Measurements from ENCODE around the gene PRUNE1.

The PRUNE1 gene, protein sequence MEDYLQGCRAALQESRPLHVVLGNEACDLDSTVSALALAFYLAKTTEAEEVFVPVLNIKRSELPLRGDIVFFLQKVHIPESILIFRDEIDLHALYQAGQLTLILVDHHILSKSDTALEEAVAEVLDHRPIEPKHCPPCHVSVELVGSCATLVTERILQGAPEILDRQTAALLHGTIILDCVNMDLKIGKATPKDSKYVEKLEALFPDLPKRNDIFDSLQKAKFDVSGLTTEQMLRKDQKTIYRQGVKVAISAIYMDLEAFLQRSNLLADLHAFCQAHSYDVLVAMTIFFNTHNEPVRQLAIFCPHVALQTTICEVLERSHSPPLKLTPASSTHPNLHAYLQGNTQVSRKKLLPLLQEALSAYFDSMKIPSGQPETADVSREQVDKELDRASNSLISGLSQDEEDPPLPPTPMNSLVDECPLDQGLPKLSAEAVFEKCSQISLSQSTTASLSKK

DNA sequence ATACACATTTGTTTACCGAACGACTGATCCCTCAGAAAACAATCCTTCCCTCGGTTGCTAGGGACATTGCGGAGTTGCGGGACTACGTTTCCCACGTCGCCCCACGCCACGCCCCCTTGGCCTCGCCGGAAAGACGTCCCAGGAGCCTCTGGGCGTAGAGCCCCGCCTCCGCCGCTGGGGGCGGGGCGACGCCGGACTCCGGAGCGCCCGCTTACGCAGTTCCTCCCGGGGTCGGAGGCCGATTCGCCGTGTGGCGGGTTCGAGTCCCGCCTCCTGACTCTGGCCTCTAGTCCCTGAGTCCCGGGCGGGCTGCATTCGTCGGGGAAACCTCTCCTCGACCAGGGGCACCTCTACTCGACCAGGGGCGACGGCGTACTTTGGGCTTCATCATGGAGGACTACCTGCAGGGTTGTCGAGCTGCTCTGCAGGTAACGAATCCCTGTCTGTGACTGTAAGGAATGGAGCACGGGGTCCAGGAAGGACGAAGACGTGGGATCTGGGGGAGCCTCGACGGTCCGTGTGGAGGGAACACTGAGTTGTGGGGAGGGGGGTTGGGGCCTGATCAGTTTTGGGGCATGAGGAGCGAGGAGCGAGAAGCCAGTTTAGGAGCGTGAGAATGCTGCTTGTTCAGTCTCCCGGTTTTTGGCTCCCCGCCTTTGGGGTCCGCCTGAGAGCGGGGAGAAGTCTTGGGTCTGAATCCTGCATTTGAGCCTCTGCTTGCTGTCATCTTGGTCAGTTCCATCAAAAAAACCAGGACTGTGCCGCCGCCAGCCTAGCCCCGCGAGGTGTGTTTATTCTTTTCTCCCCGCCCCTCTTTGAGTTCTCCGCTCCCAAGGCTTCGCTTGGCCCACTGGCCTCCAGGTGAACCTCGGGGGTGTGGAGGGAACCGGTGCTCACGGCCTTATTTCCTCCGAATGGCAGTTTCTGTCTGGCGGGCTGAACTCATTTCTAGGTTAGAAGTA, at the start of gene PRUNE1:
TSS of gene PRUNE1 (plus strand) at position 206 of the 962 bp plus-strand sequence. CDS start at position 390, 184 bp downstream.
- DNase-seq (ENCODE audit: low spot score) = peak; percentile 97

DNA sequence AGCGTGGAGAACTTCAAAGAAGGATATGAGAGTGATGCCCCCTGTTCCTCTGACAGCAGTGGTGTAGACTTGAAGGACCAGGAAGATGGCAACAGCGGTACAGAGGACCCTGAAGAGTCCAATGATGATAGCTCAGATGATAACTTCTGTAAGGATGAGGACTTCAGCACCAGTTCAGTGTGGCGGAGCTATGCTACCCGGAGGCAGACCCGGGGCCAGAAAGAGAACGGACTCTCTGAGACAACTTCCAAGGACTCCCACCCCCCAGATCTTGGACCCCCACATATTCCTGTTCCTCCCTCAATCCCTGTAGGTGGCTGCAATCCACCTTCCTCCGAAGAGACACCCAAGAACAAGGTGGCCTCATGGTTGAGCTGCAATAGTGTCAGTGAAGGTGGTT, 47.6 kb upstream of the PRUNE1 start:
- DNase-seq (ENCODE audit: low spot score) = no peak

DNA sequence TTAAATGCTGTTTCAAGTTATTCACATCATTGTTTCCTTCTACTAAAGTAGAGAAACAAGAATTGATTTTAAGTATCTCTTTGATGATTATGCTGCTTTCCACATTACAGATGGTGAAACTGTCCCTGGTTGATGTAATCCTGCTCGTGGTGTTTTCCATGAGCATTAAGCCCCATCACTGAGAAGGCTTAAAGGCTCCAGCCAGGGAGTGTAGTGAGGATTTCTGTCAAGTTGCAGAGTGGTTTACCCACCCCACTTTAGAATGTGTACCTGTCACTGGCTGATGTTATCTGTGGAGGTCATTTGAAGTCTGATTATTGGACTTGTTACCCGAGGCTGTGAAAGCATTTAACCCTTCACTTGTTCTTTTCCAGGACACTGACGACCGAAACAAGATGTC, 46.5 kb upstream of the PRUNE1 start:
- DNase-seq (ENCODE audit: low spot score) = no peak

DNA sequence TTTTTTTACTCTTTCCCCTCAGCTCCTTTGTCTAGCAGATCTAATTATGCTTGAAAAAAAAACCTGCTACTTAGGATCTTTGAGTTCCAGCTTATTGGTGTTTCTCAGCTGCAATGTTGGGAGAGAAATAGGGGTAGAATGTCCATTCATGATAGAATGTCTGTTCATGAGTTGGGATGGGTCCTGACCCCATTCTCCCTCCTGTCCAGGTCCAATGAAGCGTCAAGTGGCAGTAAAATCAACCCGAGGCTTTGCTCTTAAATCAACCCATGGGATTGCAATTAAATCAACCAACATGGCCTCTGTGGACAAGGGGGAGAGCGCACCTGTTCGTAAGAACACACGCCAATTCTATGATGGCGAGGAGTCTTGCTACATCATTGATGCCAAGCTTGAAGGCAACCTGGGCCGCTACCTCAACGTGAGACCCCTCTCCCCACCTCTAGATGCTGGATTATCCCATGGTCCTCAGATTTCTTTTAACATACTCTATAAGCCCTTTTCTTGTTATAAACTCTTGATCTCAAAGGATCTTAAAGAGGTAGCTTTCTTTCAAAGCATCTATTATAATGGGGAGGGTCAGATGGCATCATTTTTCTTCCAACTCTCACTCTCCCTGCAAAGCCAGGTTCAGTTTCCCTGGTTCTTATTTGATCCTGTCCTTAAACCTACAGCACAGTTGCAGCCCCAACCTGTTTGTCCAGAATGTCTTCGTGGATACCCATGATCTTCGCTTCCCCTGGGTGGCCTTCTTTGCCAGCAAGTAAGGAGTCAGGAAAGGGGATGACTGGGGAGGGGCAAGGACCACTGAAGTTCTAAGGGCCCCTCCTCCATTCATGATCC, 44.7 kb upstream of the PRUNE1 start:
- no peak for DNase-seq (ENCODE audit: low spot score)

DNA sequence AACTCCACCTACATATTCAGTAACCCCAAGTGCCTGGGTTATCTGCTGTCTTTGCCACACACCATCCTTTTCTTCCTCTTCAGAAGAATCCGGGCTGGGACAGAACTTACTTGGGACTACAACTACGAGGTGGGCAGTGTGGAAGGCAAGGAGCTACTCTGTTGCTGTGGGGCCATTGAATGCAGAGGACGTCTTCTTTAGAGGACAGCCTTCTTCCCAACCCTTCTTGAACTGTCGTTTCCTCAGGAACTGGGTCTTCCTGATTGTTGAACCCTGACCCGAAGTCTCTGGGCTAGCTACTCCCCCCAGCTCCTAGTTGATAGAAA, 44.1 kb upstream of the PRUNE1 start:
- DNase-seq (ENCODE audit: low spot score) = no peak

DNA sequence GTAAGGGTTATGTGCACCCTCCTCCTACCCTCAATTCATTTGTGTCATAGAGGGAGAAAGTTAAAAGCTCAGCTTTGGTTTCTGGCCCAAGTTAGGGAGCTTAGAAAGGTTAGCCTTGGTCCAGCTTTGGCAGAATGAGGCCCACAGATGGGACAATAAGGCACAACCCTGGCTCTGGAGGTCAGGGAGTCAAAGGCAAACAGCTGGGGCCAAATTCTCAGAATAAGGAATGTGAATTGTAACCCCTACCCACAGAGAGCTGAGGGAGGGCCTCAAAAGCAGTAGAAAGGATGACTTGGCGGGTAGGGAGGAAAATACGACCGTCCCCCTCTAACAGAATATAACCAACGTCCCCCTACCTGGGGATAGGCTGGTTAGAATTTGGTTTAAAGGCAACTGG, 42.6 kb upstream of the PRUNE1 start:
- DNase-seq (ENCODE audit: low spot score) = no peak

DNA sequence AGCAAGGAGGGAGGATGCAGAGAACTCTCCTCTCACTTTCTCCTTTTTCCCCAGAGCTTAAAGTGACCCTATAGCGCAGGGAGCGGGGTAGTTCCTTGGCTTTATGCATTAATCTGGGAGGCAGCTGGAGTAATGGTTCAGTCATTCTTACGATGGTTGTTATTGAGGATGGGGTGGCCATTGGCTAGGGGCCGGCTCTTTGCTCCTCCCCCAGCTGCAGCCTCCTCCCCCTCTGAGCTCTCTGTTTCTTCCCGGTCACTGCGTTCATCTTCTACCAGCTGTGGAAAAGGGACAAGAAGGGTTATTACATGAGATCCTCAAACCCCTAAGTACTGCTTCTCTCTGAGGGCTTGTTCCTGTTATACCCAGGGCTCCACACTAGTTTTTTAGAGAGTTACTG, 42.2 kb upstream of the PRUNE1 start:
- no peak for DNase-seq (ENCODE audit: low spot score)

DNA sequence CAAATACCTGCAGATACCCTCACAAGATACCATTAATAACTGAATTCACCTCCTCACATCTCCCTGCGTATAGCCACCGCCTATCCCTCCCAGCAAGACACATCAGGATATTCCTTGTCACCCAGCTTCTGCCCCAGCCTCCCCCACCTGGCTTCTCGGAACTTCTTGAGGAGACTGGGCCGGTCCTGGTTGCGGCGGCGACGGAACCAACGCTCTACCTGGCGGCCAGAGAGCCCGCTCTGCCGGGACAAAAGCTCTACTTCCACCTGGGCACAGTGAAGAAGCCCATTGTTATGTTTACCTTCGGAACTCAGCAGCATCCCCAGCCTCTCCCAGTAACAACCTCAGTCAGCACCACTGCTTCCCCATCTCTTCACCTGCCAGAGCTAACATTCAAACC, 40.3 kb upstream of the PRUNE1 start:
- no peak for DNase-seq (ENCODE audit: low spot score)

DNA sequence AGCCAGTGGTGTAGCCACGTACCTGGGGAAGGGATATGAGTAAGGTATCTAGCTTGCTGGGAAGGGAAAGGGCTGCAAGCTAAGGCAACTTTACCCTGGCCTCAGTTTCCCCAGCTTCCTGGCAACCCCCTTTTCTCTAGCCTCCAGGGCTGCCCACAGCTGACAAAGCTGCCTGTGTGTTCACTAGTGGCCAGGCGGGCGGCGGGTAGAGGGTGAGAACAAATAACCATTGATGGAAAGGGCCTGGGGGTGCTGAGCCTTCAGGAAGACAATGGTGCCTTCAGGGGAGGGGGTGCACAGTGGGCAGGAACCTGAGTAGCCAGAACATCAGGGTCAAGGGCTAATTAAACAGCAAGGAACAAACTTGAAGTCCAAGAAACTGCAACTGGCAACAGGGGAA, 39.8 kb upstream of the PRUNE1 start:
- no peak for DNase-seq (ENCODE audit: low spot score)

DNA sequence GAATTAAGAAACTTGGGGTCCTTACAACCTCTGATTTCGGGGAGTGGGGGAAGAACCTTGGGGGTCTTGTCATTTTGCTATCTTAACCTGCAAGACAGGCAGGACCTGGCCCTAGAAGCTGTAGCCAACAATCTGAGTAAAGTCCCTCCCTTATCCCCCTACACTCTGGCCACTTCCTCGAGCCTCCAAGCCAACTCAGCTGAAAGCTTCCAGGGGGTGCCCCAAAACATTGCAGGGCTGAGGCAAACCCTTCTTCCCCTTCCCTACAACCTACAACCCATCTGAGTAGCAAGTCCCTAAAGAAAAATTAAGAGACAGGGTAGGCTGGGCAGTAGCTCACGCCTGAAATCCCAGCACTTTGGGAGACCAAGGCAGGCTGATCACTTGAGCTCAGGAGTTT, 38.6 kb upstream of the PRUNE1 start:
- DNase-seq (ENCODE audit: low spot score) = no peak

DNA sequence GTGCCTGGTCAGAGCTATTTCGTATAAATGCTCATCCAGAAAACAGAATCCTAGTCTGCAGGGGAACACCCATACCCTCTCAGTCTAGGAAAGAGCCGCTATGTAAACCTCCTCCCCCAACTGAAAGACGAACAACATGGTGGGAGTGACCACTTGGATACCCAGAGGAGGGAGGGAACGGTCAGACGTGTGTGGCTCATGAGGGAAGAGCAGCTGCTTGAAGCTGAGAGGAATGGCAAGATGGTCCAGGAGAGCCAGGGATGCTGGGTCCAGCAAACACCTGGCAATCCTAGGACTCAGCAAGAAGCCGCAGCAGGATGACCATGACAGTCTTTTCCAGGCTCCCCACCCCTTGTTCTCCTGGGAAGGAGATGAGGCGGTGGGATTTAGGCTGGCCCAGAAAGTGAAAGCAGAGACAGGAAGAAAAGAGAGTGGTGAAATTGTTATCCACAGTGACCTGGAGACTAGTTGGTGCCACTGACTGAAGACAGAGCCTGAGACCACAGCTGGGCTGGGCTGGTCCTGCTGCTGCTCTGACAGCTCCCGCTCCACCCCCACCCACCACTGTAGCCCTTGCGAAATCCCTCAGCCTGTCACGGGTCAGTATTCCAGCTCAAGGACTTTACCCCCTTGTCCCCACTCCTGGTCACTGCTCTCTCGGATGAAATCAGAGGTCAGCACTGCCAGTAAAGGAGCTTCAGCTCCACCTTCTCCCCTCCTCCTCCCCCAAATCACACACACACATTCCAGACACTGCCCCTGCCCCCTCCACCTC, 37.3 kb upstream of the PRUNE1 start:
- no peak for DNase-seq (ENCODE audit: low spot score)

DNA sequence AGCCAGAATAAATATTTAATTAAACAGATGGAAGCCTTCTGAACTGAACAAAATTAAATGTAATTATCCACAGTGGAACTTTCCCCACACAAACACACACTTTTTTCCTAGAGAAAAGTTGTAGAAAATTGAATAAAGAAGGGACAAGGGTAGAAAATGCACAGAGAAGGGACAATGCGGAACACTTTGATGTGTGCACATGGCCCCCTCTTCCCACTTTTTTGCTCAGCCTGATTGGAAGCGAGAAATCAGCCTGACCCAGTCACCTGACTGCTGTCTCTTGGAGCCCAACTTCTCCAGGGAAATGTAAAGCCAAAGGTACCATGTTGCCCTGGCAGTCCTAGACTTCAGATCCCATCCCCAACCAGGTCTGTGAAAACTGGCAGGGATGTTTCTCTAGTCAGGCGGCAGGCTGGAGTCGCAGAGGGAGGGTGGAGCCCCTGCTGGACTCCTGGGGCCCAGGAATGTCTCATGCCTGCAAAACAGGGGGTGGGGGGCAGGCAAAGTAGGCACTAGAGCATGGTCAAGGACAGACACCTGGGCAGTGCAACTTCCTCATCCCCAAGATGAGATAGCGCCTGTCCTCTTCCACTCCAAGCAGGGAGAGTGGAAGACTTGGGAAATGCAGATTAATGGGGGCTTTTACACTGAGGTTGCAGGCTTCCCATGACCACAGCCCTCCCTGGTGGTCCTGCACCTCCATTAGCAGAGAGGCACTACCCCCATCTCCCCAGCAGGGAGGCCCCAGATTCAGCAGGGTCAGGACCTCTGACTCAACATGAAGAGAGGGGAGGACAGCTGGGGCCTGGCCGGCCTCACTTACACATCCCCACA, 36.4 kb upstream of the PRUNE1 start:
- no peak for DNase-seq (ENCODE audit: low spot score)

DNA sequence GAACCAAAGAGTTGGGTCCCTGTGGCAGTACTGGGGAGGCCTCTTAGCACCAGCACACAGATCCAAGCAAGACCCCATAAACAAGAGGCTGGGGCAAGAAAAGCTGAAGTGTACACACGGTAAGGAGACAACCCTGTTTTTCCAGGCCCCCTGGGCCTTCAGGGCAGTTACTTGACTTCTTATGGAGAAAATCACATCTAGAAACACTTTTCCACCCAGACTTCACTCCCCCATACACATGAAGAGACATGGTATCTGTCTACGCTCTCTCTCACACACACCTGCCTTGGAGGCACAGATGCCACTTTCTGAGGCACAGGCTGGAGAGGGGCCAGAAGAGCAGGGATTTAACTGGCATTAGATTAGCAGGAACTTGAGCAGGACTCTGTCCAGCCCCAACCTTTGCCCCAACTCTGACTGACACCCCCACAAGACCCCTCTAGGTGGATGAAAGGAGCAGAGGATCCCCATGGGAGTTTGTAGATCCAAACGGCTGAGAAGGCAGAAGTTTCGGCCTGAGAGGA, 35.8 kb upstream of the PRUNE1 start:
- DNase-seq (ENCODE audit: low spot score) = no peak

DNA sequence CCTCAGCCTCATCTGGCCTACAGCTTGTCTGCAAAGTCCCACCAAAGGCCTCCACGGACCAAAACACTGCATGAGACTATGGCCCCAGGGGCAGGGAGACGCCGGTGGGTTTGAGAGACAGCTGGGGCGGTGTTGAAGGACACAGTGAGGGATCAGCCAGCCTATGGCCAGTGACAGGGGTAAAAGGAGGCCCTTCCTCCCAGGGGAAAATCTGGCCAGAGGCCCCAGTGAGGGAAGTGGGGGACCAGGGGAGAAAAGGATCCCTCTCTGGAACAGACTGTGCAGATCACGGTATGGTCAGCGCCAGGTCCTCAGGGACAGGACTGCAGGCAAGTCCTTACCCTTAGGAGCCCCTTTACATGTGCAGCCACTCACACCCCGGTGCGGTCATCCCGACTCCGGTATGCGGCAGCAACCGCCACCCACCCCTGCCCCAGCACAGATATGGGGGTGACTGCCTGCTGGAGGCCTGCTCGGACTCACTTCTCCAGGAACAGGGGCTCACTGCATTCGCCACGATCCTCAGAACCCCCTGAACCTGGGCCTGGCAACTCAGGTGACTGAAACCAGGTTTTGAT, 34.9 kb upstream of the PRUNE1 start:
- peak; percentile 16 for DNase-seq (ENCODE audit: low spot score)

DNA sequence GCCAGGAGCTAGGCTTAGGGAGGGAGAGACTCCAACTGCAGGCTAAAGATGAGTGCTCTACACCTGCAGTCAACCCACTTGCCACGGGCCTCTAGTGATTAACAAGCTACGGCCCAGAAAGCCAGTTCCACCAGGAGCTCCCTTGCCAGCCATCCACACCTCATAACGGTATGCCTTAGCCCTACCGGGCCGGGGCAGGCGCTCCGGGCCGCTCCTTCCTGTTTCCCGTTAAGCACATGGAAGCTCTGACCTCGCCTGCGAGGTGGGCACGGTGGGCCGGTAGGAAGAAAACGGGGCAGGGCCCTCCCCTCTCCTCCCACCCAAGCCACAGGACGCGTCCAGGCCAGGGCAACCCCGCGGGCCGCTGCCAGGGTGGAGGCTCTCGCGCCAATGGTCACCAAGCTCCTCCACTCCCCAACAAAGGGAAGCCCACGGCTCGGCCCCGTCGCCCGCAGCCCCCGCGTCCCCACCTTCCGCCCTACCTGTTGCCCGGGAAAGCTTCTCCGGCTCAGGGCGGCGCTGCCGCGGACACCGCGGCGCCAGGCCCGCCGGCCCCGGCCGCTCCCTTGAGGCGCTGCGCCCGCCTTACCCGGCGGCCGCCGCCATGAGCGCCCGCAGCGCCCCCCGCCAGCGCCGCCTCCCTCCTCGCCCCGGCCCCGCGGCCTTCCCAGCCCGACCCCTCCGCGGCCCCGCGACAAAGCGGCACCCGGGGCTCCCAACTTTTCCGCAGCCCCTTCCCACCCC, 34.2 kb upstream of the PRUNE1 start:
- peak; percentile 46 for DNase-seq (ENCODE audit: low spot score)

DNA sequence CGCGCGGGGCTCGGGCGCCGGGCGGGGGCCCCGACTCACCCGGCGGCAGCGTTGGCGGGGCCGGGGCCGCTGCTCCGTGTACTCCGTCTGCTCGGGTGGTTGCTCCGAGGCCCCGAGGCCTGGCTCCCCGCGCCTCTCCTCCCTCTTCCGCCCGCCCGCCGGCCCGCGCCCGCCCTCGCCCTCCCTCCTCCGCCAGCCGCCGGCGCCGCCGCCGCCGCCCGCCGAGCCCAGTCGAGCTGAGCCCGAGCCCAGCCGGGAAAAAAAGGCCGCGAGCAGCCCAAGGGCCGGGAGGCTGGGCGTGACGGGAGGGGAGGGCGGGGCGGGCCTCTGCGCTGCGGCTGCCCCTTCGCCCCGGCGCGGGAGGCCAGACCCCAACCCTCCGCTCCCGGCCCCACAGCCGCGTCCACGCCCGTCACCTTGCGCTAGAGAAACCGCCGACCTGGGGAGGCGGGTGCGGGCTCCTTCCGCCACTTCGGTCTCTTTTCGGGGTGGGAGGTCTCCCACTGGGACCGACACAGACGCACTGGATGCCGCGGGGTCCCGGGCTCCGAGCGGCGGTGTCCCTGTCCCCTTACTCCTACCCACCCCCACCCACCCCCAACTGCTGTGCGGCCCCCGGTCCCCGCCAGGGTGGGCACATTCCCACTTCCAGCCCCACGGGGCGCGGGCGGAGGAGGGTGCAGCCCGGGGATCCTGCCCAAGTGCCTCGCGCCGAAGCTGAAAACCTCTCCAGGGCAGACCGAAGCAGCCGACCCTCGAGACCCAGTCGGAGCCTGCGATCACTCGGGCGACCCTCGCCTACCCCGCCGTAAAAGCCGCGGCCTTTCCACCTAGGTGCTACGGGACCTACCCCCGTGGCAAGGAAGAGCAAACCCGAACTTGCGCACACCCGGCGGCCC, 33.4 kb upstream of the PRUNE1 start, which contains the start of gene CERS2:
TSS of gene CERS2 (minus strand) at position 256 of the 899 bp plus-strand sequence. CDS start 5,745 bp downstream, outside the sequence.
- peak; percentile 65 for DNase-seq (ENCODE audit: low spot score)

DNA sequence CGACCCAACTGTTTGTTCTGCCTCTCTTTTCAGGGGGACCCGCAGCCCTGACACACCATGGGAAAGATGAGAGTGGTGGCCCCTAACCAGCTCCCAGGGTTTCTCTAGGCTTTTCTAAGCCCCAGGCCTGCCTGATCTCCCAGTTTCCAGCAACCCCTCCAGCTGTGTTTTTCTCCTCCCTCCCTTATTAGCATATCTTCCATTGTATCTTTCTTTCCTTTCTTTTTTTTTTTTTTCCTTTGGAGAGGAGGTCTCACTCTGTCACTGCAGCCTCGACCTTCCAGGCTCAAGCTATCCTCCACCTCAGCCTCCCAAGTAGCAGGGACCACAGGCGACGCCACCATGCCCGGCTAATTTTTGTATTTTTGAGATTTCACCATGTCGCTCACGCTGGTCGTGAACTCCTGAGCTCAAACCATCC, 31.8 kb upstream of the PRUNE1 start:
- DNase-seq (ENCODE audit: low spot score) = no peak
